Effector memory CD4-positive, alpha-beta T cell (primary cell): ENCODE results near the gene ARHGAP11B.
"Not testable (repeated sequence)": the region's sequence is repeated elsewhere in the genome, so short reads cannot be mapped to it uniquely, and the experiment has no call there.

Experiments
- DNase-seq, 3 donors: peaks; one replicate each; pipeline ENCODE4 v3.0.0-alpha.2; 2020
- H3K27ac ChIP-seq: 2 replicates; pipeline ENCODE4 v1.7.0; 2013; ENCODE audit warnings: mild to moderate bottlenecking, low read length, moderate library complexity; ENCODE audit not compliant: insufficient read depth, poor library complexity, severe bottlenecking
- H3K27me3 ChIP-seq: replicated peaks from 2 replicates; pipeline ENCODE4 v1.7.0; 2013; ENCODE audit warnings: mild to moderate bottlenecking, low read length; ENCODE audit not compliant: insufficient read depth, control insufficient read depth, poor library complexity, severe bottlenecking
- H3K36me3 ChIP-seq: 2 replicates; pipeline ENCODE4 v1.7.0; 2013; ENCODE audit warnings: mild to moderate bottlenecking, low read length, moderate library complexity; ENCODE audit not compliant: control insufficient read depth, insufficient read depth
- H3K4me1 ChIP-seq: 2 replicates; pipeline ENCODE4 v1.7.0; 2013; ENCODE audit warnings: low read length, mild to moderate bottlenecking; ENCODE audit not compliant: control insufficient read depth, insufficient read depth, poor library complexity, severe bottlenecking
- H3K4me3 ChIP-seq: 2 replicates; pipeline ENCODE4 v1.7.0; 2013; ENCODE audit warnings: low read length, low read depth, mild to moderate bottlenecking; ENCODE audit not compliant: insufficient read depth, poor library complexity, severe bottlenecking
- H3K9me3 ChIP-seq: 2 replicates; pipeline ENCODE4 v1.7.0; 2013; ENCODE audit warnings: mild to moderate bottlenecking, low read length, moderate library complexity; ENCODE audit not compliant: control insufficient read depth
- total RNA-seq, 3 donors: gene quantifications; one replicate each; lab custom pipeline; 2026; lab: John Stamatoyannopoulos, UW

The ARHGAP11B gene
- 1.6 to 3.3 (median 2.4) reads per million in 3 donors for total RNA-seq

DNA sequence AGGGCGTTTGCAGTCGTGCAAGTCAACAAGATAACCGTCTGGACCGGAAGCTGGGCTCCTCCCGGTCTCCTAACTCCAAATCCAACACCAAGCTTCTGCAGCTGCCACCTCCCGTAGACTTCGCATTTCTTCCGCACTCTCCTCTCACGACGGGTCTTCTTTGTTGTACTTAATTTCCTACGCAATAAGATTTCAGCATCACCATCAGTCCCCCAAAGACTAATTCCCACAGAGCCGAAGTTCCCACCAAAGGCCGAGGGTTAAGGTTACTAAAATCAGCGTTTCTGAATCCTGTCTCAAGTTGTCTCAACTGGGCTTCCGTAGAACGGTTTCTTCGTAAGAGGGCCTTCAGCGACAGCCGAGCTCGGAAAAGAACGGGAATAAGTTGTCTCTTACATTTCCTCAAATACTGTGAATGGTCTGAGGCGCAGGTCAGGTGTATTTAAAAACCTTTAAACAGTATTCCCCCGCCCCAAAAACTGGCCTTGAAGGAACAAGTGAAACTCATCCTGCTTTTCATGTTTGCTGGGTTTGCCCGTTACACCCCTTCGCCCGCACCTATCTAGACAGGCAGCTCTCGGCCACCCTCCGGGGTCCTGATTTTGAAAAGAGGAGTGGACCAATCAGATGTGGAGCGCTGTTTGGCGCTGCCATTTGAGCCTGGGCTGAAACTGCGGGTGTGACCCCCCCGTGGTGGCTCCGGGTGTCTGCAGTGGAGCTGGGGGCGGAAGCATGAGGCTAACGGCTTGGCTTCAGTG lies at the start of gene ARHGAP11B:
Gene ARHGAP11B (plus strand): TSS at position 693 of the 758 bp plus-strand sequence.
- peak; percentile 92 to 96 (median 93) for DNase-seq
- not testable (repeated sequence) for H3K4me1 ChIP-seq, H3K36me3 ChIP-seq, H3K9me3 ChIP-seq, H3K27me3 ChIP-seq
- peak within 1 kb of the TSS; percentile 81 for H3K4me3 ChIP-seq
- peak within 1 kb of the TSS; percentile 88 for H3K27ac ChIP-seq

DNA sequence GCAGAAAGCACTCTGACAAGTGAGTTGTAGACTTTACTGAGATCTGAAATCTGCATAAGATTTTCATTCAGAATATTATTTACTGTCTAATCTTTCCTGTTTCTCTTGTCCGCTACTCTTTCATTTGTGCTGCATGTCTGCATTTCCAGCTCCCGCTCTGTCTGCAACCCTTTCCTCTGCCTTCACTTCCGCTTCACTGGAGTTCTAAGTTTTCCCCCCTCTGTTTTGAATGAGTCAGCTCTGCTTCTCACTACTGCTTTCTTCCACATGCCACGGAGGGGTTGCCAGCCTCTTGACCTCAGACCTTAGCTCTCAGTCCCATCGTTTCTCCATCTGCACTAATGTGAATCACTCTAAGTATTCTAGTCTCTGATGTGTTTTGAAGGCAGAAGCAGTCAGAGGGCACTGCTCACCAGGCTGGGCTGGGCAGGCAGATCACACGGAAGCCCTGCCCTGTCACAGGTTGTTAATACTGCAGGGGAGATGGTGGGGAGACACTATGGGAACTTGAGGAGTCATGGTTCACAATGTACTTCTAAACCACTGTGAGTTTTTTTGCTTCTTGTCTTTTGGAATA lies 46.4 kb upstream of the ARHGAP11B start:
- H3K9me3 ChIP-seq, H3K36me3 ChIP-seq, DNase-seq, H3K4me1 ChIP-seq, H3K27ac ChIP-seq, H3K27me3 ChIP-seq, H3K4me3 ChIP-seq: not testable (repeated sequence)

DNA sequence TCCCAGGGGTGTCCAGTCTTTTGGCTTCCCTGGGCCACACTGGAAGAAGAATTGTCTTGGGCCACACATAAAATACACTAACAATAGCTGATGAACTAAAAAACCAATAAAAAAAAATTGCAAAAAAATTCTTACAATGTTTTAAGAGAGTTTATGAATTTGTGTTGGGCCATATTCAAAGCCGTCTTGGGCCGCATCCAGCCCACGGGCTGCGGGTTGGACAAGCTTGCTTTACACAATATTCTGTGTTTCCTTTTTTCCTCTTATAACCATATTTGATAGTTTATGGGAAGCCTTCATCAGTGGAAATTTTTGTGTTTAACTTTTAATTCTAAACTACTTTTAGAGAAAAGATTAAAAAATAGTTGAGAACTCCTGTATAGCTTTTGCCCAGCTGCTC lies 45.2 kb upstream of the ARHGAP11B start:
- H3K27ac ChIP-seq, H3K27me3 ChIP-seq, H3K36me3 ChIP-seq, H3K9me3 ChIP-seq, DNase-seq, H3K4me3 ChIP-seq, H3K4me1 ChIP-seq: not testable (repeated sequence)

DNA sequence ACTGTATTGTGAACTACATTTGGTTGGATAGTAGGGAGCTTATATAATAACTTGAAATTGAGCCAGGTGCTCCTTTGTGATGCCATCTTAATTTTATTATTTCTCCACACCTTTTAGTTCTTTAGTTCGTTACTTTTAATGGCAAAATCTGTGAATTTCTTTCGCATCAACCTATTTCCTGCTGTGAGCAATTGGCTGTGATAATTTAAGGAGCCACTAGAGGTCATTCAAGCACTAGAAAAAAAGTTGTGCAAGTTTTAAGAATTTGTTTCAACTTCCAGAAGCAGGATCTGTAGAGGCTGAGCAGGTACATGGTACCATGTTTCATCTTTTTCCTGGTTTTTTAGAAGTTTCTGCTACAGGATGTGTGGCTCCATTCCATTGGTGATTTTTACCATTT lies 27.0 kb upstream of the ARHGAP11B start:
- not testable (repeated sequence) for H3K27me3 ChIP-seq, H3K4me1 ChIP-seq, H3K36me3 ChIP-seq, H3K4me3 ChIP-seq, H3K9me3 ChIP-seq, DNase-seq, H3K27ac ChIP-seq

DNA sequence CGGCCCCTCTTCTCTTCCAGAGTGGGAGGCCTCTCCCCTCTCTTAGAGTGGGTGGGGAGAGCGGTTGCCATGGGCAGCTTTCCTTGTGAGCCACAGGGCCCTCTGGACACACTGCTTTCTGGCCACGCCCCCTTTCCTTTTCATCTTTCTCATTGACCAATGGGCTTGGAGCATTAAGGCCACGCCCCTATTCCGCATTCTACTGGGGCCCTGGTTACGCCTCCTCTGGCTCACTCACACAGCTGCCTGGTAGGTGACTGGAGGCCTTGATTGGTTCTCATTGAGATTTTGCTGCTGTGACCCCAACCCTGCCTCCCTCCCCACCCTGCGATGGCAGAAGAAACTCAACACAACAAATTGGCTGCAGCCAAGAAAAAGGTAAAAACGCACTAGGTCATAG lies 22.1 kb upstream of the ARHGAP11B start, which contains the start of gene GOLGA8H:
Gene GOLGA8H (plus strand): TSS at position 233 of the 400 bp plus-strand sequence. CDS start 98 bp downstream, at position 331.
- H3K36me3 ChIP-seq, H3K4me3 ChIP-seq, H3K27ac ChIP-seq, DNase-seq, H3K9me3 ChIP-seq, H3K4me1 ChIP-seq, H3K27me3 ChIP-seq: not testable (repeated sequence)

DNA sequence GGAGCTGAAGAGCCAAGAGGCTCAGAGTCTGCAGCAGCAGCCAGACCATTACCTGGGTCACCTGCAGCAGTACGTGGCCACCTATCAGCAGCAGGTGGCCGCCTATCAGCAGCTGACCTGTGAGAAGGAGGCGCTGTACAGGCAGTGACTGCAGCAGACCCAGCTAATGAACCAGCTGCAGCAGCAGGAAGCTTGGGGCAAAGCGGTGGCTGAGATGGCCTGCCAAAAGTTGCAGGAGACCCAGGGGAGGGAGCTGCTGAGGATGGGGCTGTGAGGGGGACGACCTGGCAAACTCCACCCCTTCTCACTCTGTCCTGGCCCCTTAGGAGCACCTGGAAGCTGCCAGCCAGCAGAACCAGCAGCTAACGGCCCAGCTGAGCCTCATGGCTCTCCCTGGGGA lies 13.7 kb upstream of the ARHGAP11B start:
- not testable (repeated sequence) for H3K9me3 ChIP-seq, H3K4me3 ChIP-seq, H3K27me3 ChIP-seq, H3K4me1 ChIP-seq, H3K27ac ChIP-seq, DNase-seq, H3K36me3 ChIP-seq

DNA sequence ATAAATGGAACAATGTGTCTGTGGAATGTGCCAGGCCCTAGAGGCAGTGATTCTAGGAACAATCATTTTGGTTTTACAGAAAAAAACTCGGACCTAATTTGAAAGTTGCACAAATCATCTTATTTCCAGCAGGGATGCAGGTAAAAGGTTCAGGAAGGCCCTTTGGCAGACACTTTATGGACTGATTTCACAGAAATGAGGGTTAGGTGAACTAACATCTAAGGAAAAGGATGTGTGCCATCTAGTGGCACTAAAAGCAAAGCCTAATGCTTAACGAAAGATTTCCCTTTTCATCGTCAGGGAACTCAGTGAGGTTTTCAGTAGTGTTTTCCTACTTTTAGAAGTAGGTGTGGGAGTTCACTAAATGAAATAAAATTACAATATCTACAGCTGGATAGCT lies 4.6 kb upstream of the ARHGAP11B start:
- not testable (repeated sequence) for H3K27ac ChIP-seq, DNase-seq, H3K36me3 ChIP-seq, H3K9me3 ChIP-seq, H3K4me1 ChIP-seq, H3K27me3 ChIP-seq, H3K4me3 ChIP-seq

DNA sequence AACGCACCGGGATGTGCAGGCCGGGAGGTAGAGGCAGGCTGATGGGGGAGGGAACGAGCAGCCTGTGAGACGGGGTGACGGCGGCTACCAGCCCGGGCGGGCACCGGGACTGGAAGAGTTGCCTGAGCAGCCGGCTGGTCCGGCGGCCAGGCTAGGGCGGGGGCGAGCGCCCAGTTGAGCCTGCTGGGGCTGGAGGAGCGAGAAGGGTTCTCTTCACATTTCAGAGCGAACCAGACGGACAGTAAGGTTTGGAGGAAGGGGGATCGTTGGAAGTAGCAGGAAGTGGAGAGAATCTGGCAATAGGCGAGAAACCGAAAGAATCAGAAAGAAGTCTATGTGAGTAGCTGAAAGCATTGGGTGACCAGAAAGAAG lies 252 bp downstream of the ARHGAP11B start:
- not testable (repeated sequence) for DNase-seq, H3K9me3 ChIP-seq, H3K27me3 ChIP-seq, H3K36me3 ChIP-seq, H3K4me1 ChIP-seq
- Histone ChIP-seq H3K4me3 (peak overlapping the region; percentile 81), H3K27ac (peak overlapping the region; percentile 53)

DNA sequence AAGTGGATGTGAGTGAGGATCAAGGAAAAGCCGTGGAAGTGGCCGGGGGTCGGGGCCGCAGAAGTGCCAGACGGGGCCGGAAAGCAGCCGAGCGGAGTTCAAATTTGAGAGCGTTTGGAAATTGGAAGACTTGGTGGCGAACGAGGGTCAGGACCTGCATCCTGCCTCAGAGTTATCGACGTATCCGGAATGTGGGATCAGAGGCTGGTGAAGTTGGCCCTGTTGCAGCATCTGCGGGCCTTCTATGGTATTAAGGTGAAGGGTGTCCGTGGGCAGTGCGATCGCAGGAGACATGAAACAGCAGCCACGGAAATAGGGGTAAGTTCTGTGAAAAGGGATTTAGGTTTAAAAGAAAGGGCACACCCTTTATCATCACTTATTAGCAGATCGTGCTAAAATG lies 704 bp downstream of the ARHGAP11B start:
- not testable (repeated sequence) for H3K4me1 ChIP-seq, H3K9me3 ChIP-seq, H3K27me3 ChIP-seq, DNase-seq, H3K36me3 ChIP-seq
- Histone ChIP-seq H3K4me3 (peak overlapping the region; percentile 81), H3K27ac (peak overlapping the region; percentile 53)

DNA sequence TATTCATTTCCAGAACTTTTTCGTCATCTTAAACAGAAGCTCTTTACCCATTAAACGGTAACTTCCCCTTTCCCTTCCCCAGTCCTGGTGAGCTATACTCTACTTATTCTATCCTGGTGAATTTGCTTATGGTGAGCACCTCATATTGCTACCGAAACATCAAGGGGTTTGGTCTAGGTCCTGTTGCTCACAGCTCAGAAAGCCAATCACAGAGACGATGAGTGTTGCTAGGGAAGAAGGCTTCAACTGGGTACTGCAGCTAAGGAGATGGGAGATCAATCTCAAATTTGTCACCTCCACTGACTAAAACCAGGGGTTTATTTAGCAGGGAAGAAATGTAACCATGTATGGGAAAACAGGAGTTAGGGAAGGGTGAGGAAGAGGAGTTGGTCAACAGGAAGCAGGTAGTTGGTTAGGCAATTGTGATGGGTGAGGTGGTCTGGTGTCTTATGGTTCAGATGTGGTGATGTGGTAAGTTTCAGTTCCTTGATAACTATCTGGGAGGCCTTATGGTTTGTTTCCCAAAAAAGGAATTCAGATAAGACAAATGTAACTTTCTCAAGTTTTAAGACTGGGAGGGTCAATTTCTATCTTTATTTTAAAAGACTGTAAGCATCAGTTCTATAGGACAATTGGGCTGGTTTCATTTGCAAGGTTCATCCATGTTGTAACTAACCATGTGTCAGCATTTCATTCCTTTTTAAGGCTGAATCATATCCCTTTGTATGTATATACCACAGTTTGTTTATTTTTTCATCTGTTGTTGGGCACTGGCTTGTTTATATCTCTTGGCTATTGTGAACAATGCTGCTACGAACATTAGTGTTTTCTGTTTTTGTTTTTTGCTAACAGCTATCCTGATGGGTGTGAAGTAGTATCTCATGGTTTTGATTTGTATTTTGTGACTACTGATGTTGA lies 24.3 kb downstream of the ARHGAP11B start:
- no peaks in the 10 kb centered on the region for H3K4me1 ChIP-seq
- no peak overlapping the region for H3K4me3 ChIP-seq
- no peaks in the 10 kb centered on the region for H3K9me3 ChIP-seq
- H3K36me3 ChIP-seq: no peaks in the 10 kb centered on the region
- H3K27me3 ChIP-seq: no peaks in the 10 kb centered on the region
- no peak for DNase-seq
- no peak overlapping the region for H3K27ac ChIP-seq
